WTC11 (cell line): Measurements from ENCODE around the gene MEX3D.

Experiments used
- CTCF ChIP-seq: fragments of 200-600 bp; IDR thresholded peaks from 2 replicates; pipeline ENCODE4 v1.8.0; 2022; ENCODE audit warnings: antibody characterized with exemption
- E2F1 ChIP-seq: sonication (generic); formaldehyde crosslinking; IDR thresholded peaks from 2 replicates; pipeline ENCODE4 v1.8.0; 2022; ENCODE audit warnings: mild to moderate bottlenecking, missing genetic modification reagents
- KAT7 ChIP-seq: sonication (generic); formaldehyde crosslinking; IDR thresholded peaks from 2 replicates; pipeline ENCODE4 v1.8.1; 2023; ENCODE audit warnings: missing genetic modification reagents, mild to moderate bottlenecking, borderline replicate concordance
- TEAD1 ChIP-seq: sonication (generic); formaldehyde crosslinking; IDR thresholded peaks from 2 replicates; pipeline ENCODE4 v1.8.0; 2022; ENCODE audit warnings: mild to moderate bottlenecking, missing genetic modification reagents

GRCh38 chr19:1533510-1534150 is 34.5 kb downstream of the MEX3D start:
- no peak for TF ChIP-seq CTCF
- TF ChIP-seq TEAD1 (CRISPR knock-in tag) = no peak
- no peak for TF ChIP-seq KAT7 (CRISPR knock-in tag)
- no peak for TF ChIP-seq E2F1 (CRISPR knock-in tag)
